Heart right ventricle (tissue), 16 donors: ENCODE measurements around the gene ACER1. TPM values are rescaled to one million over a fixed set of nuclear protein-coding genes. Genes with fewer than 3 reads are reported as not detected.
"Not testable (repeated sequence)": the region's sequence is repeated elsewhere in the genome, so short reads cannot be mapped to it uniquely, and the experiment has no call there.

Experiments used
- ATAC-seq, 8 donors: fragments of 200-7000 bp; cut with Tn5 transposase; one replicate each; pipeline ENCODE4 v1.9.1; 2020; ENCODE audit warnings: mild to moderate bottlenecking in 8 of 8, moderate library complexity in 8 of 8, moderate number of reproducible peaks in 1 of 8
- DNase-seq, 2 donors: peaks; one replicate each; pipeline ENCODE4 v3.0.0-alpha.2; 2020
- H3K27ac ChIP-seq, 10 donors: fragments of 200-600 bp; sonication (generic) in 2 of 10; one replicate each; pipeline versions ENCODE4 v1.5.0 to v1.8.0; 2020 to 2022; ENCODE audit warnings: mild to moderate bottlenecking in 3 of 10
- H3K27me3 ChIP-seq, 7 donors: fragments of 200-600 bp; one replicate each; pipeline ENCODE4 v1.8.0; 2021 to 2022; ENCODE audit warnings: mild to moderate bottlenecking in 2 of 7
- H3K36me3 ChIP-seq, 9 donors: fragments of 200-600 bp; sonication (generic) in 1 of 9; one replicate each; pipeline versions ENCODE4 v1.5.0 to v1.8.0; 2020 to 2022; ENCODE audit warnings: mild to moderate bottlenecking in 2 of 9
- H3K4me1 ChIP-seq, 9 donors: fragments of 200-600 bp; sonication (generic) in 1 of 9; one replicate each; pipeline versions ENCODE4 v1.5.0 to v1.8.0; 2020 to 2022; ENCODE audit warnings: mild to moderate bottlenecking in 4 of 9
- H3K4me3 ChIP-seq, 10 donors: fragments of 200-600 bp; sonication (generic) in 2 of 10; one replicate each; pipeline versions ENCODE4 v1.5.0 to v1.8.0; 2020 to 2022; ENCODE audit warnings: mild to moderate bottlenecking in 7 of 10, moderate library complexity in 2 of 10
- H3K9me3 ChIP-seq, 11 donors: fragments of 200-600 bp in 10 of 11; sonication (generic) in 2 of 11; one replicate each; pipeline versions ENCODE4 v1.5.0 to v1.8.0; 2013 to 2022; ENCODE audit warnings: mild to moderate bottlenecking in 2 of 11, control low read depth in 1 of 11, moderate library complexity in 1 of 11
- CTCF ChIP-seq, 9 donors: fragments of 200-600 bp; sonication (generic) in 2 of 9; IDR thresholded peaks; one replicate each; pipeline versions ENCODE4 v1.5.0 to v1.8.0; 2021 to 2022; ENCODE audit warnings: antibody characterized with exemption in 9 of 9, mild to moderate bottlenecking in 5 of 9, moderate library complexity in 1 of 9
- WGBS, 2 donors: extraction: QIAGEN DNeasy Blood & Tissue Kit; methylation state at CpG; one replicate each; pipeline ENCODE4 v1.1.7; 2013; ENCODE audit warnings: inconsistent platforms in 1 of 2; 5-methylcytosine and 5-hydroxymethylcytosine counted together
- intact Hi-C, 10 donors: fragments of 100-400 bp; cut with DNase I; formaldehyde crosslinking; loops; one replicate each; pipeline versions ENCODE4 v1.11.1 to v1.14.2; 2022
- polyA plus RNA-seq, 2 donors: library from polyadenylated mRNA; stranded (reverse); fragments of 200-250 nt; gene quantifications; one replicate each; pipeline ENCODE4 v1.2.3, GENCODE V29; 2013
- total RNA-seq, 10 donors: library from RNA; stranded (reverse); fragmentation: NEBNext Ultra II Directional in 3 of 10; extraction: Animal tissue kit (Norgen Biotek cat#: 25700) in 3 of 10; gene quantifications; one replicate each; pipeline versions ENCODE4 v1.2.1 to v1.2.4, GENCODE V29; 2021 to 2023
- donor health status: Arrhythmogenic right ventricular cardiomyopathy.
- donor health status: ischemic (EF 13 %, LVEDD 7.1; RV severe dilation, severe dysfunction).
- donor health status: healthy with polysubstance abuse.
- donor health status: DM: no; HTN: yes; CAD: no.
- donor health status: DM: no; HTN: no; CAD: no.
- donor health status: ischemic (EF 25% LVEDD 6.9; RV normal size, moderate dysfunction).
- donor health status: ischemic (EF 25% LVEDD 5.7; RV mildly dilated, moderate dysfunction).
- donor health status: healthy.
- donor health status: DM: yes; HTN: yes; CAD: no.
- donor health status: Ischemic cardiomyopathy.
- donor health status: ischemic (EF 35%, LVEDD 5.7; RV mildly dilated, moderate dysfunction).
- donor health status: nonischemic (EF 11% LVEDD 7.7; RV severe dilation, severe dysfunction).
- donor health status: DM: yes; HTN: yes; CAD: no.
- donor health status: PGD.
- donor health status: ischemic (EF 29% LVEDD 5.4; RV normal size, mild dysfunction).
- donor health status: nonischemic (EF 23%, LVEDD 6.1; RV moderate dilation, normal function).

The ACER1 gene
- total and polyA plus RNA-seq, 12 donors = not detected

GRCh38 chr19:6292006-6292405, 41.4 kb downstream of the ACER1 start:
- Histone ChIP-seq H3K4me3 (no peak overlapping the region), H3K9me3 (peaks cover 0 to 76% (median 55%) of the 10 kb centered on the region in 11 donors), H3K4me1 (no peaks in the 10 kb centered on the region), H3K27ac (no peak overlapping the region), H3K36me3 (no peaks in the 10 kb centered on the region), H3K27me3 (no peaks in the 10 kb centered on the region)
- 54 to 73% methylated on average over 4 of the region's 4 CpGs for WGBS, 2 donors
- DNase-seq (no peak), ATAC-seq (no peak)
- intact Hi-C loops = loop anchor here in 1 of 10 donors (5.0 to 10.0 kb wide), 3 partner anchors 125 to 247 kb away; no protein-coding TSS in a partner anchor
- TF ChIP-seq CTCF (IDR thresholded peaks at IDR 0.05) = no peak

GRCh38 chr19:6288737-6289136, 44.7 kb downstream of the ACER1 start:
- intact Hi-C loops = no loop called here

GRCh38 chr19:6287269-6287885, 46.0 kb downstream of the ACER1 start:
- intact Hi-C loops = no loop called here
- no peak for TF ChIP-seq CTCF (IDR thresholded peaks at IDR 0.05)
- Histone ChIP-seq H3K27me3 (no peaks in the 10 kb centered on the region), H3K27ac (no peak overlapping the region), H3K4me1 (no peaks in the 10 kb centered on the region), H3K36me3 (no peaks in the 10 kb centered on the region), H3K4me3 (no peak overlapping the region), H3K9me3 (peaks cover 0 to 65% (median 46%) of the 10 kb centered on the region in 11 donors)
- ATAC-seq (no peak), DNase-seq (no peak)
- 71 to 77% methylated on average over 6 of the region's 6 CpGs for WGBS, 2 donors

More at GRCh38 chr19:6288737-6289136, 44.7 kb downstream of the ACER1 start:
- no peak for DNase-seq
- H3K27ac ChIP-seq = no peak overlapping the region
- H3K36me3 ChIP-seq = no peaks in the 10 kb centered on the region
- 100% methylated on average over 1 of the region's 1 CpG for WGBS, 2 donors
- ATAC-seq = no peak
- no peak overlapping the region for H3K4me3 ChIP-seq
- no peaks in the 10 kb centered on the region for H3K4me1 ChIP-seq
- no peaks in the 10 kb centered on the region for H3K27me3 ChIP-seq
- H3K9me3 ChIP-seq = peaks cover 0 to 78% (median 60%) of the 10 kb centered on the region in 11 donors
- no peak for TF ChIP-seq CTCF (IDR thresholded peaks at IDR 0.05)

GRCh38 chr19:6286676-6287075, 46.7 kb downstream of the ACER1 start:
- Histone ChIP-seq H3K27me3 (no peaks in the 10 kb centered on the region), H3K27ac (no peak overlapping the region), H3K4me3 (no peak overlapping the region), H3K9me3 (peaks cover 0 to 58% (median 39%) of the 10 kb centered on the region in 11 donors), H3K4me1 (no peaks in the 10 kb centered on the region), H3K36me3 (no peaks in the 10 kb centered on the region)
- TF ChIP-seq CTCF (IDR thresholded peaks at IDR 0.05) = no peak
- DNase-seq (no peak), ATAC-seq (no peak)
- 82 to 87% methylated on average over 4 of the region's 4 CpGs for WGBS, 2 donors
- intact Hi-C loops = no loop called here

- H3K4me1 ChIP-seq = peaks cover 0 to 24% (median 17%) of the 10 kb centered on the region in 9 donors
- H3K4me3 ChIP-seq, ATAC-seq, H3K36me3 ChIP-seq, H3K27ac ChIP-seq, DNase-seq, H3K27me3 ChIP-seq: not testable (repeated sequence)
- H3K9me3 ChIP-seq = peaks cover 0 to 19% (median 13%) of the 10 kb centered on the region in 11 donors
- intact Hi-C loops = loop anchor here in 3 of 10 donors (5.0 kb wide), 2 partner anchors 60 to 65 kb away; no protein-coding TSS in a partner anchor
- WGBS, 2 donors = 79 to 90% methylated on average over 6 of the region's 6 CpGs
These were observed 51.0 kb downstream of the ACER1 start for GRCh38 chr19:6282393-6282792.
